GM19467 (cell line): ENCODE results near the gene ACTL6B.
"Not testable (repeated sequence)": the region's sequence is repeated elsewhere in the genome, so short reads cannot be mapped to it uniquely, and the experiment has no call there.

Experiments used
- ATAC-seq: cut with Tn5 transposase; IDR thresholded peaks from one replicate; pipeline ENCODE4 v1.9.1; 2021; ENCODE audit warnings: mild to moderate bottlenecking, moderate library complexity; ENCODE audit not compliant: unreplicated experiment

Gene ACTL6B

DNA sequence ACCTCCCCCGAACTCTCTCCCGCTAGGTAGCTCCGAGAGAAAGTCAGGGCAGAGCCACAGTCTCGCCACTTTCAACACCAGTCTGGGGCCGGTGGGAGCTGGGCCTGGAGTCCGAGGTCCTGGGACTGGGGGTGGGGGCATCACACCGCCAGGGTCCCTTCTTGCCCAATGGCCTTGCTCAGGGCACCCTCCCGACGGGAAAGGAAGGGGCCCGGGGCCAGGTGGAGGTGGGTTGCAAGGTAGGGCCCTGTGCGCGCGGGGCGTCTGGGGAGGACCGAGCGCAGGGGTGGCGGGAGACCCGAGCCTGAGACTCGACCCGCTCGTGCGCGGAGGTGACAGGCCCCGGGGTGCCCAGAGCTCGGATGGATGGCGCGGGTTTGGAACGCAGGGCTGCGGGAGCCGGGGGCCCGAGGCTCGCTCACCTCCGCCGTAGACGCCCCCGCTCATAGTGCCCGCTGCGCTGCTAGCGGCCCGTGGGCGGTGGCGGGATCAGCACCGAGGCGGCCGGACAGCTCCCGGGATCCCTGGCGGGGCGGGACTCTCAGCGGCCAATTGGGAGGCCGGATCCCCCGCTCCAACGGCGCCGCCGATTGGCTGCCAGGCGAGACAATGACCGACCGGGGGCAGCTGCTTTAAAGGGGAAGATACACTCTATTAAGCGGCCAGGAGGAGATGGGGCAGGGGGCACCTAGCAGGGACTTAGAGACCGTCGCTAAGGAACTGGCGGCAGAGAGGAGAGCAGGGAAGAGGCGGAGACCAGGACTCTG lies at the start of gene ACTL6B:
Gene ACTL6B, minus strand, starts transcription at position 541 of the 767 bp plus-strand sequence. Its CDS starts 94 bp downstream, at position 447.
- ATAC-seq, result no peak

DNA sequence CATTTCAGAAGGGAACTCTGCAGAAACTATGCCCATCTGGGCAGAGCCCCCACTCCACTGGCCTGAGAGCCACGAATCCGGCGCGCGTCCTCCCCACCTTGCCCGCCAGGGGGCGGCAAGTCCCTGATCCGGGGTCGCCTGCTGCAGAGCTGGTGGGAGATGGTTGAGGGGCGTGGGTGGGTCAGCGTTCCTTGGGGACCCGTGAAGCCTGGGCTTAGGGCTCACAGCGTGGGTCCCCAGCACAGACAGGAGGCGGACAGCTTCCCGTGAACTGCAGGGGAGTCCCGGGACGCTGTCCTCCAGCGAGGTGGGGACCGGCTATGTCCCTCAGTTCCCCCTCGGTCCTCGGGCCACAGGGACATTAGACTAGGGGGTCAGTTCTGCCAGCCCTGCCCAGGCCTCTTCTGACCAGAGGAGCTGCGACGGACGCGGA lies 49.1 kb upstream of the ACTL6B start:
- ATAC-seq, result peak; percentile 56

DNA sequence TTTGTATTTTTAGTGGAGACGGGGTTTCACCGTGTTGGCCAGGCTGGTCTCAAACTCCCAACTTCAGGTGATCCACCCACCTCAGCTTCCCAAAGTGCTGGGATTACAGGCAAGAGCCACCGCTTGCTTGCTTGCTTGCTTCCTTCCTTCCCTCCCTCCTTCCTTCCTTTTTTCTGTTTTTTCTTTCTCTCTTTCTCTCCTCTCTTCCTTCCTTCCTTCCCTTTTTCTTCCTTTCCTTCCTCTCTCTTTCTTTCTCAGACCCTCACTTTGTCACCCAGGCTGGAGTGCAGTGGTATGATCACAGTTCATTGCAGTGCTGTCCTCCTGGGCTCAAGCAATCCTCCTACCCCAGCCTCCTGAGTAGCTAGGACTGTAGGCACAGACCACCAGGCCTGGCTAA lies 44.8 kb upstream of the ACTL6B start:
- ATAC-seq, result not testable (repeated sequence)

DNA sequence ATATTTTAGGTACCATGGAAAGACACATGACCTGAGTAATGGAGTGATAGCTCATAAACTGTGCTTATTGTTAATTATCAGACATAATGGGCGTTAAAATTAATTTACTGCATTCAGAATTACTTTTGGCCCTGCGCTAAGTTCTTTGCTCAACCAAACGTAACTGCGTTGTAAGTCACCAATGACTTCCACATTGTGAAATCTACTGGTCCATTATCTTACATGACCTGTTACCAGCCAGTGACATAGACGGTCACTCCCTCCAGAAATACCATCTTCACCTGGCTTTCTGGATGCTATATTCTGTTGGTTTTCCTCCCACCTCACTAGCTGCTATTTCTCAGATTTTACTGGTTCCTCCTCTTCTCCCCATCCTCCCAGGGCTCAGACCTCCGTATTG lies 42.8 kb upstream of the ACTL6B start:
- no peak for ATAC-seq

DNA sequence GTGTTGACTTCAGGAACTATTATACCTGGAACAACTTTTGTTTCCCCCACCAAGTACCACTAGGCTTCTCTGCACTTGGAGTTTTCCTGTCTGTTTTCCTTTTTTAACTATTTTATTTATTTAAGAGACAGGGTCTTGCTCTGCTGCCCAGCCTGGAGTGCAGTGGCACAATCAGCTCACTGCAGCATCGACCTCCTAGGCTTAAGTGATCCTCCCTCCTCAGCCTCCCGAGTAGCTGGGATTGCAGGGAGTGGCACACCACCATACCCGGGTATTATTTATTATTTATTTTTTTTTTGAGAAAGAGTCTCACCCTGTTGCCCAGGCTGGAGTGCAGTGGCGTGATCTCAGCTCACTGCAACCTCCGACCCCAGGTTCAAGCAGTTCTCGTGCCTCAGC lies 39.9 kb upstream of the ACTL6B start:
- ATAC-seq, result no peak

DNA sequence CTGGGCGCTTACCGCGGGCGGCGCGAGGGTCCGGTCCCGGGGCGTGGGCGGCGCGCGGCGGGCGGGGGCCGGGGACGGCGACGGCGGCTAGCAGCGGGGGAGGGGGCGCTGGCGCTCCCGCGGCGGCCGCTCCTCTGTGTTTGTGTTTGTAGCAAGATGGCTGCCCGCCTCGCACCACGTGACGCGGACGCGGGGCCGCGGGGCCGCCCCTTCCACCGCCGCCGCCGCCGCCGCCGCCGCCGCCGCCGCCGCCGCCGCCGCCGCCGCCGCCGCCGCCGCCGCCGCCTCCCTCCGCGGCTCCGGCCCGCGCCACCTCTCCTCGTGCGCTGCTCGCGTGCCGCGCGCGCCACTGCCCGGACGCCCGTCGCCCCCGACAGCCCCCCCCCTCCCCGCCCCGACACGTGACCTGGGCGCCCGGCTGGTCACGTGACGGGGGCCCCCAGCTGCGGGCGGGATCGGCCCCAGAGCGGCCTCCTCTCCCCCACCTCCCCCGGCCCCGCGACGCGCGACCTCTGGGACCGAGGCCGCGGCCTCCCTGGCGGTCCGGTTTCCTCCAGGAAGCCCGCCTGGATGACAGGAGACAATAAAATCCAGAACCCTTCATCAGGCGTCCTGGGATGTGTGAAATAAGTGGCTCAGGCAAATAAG lies 38.0 kb upstream of the ACTL6B start, which contains the start of gene GIGYF1:
Gene GIGYF1, minus strand, starts transcription at position 153 of the 648 bp plus-strand sequence. CDS start 6,012 bp downstream, outside the sequence.
- peak; percentile 42 for ATAC-seq

DNA sequence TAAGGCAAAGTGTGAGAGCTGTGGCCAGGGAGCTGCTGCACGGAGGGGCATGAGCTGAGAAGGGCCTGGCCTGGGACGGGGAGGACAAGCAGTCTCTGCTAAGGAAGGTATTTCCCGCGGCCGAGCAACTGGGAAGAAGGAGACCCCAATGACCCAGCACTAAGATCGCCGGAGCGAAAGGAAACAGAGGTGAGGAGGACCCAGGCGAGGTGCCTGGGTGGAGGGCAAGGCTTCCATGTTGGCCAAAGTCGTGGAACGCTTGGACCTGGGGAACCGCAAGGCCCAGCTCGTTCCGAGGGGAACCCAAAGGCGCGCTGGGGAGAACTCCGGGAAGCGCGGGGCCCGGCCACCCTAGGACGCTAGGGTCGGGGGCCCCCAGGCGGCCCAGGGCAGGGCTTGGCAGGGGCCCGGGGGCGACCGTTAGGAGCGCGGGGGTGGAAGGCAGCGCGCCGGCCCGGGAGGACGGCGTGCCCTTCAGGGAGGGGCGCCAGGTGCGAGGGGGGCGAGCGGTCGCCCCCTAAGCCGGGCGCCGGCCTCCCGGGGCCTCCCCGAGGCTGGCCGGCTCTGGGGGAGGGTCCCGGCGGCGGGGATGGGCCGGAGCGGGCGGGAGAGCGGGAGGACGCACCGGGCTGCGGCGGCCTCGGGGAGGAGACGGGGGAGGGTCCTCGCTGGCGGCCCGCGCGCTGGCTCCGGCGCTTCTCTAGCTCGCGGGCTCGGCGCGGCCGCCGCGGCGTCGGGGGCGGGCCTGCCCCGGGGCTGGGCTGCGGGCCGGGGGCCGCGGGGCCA lies 37.3 kb upstream of the ACTL6B start:
- ATAC-seq, result peak; percentile 18

DNA sequence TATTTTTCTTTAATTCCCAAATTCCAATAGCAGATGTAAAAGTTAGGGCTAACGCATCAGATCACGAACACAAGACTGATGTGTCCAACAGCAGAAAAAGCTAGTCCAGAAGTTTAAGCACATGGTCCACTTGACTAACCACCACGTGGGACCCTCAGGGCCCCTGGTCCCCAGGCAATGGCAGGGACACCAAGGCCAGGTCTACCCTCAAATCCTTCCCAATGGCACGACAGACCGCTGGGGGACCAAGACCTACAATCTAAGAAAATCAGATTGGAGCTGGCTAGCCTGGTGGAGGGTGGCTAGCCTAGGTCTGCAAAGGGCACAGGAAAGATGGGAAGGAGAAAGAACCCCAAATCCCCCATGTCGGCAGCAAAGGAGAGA lies 36.3 kb upstream of the ACTL6B start:
- no peak for ATAC-seq

DNA sequence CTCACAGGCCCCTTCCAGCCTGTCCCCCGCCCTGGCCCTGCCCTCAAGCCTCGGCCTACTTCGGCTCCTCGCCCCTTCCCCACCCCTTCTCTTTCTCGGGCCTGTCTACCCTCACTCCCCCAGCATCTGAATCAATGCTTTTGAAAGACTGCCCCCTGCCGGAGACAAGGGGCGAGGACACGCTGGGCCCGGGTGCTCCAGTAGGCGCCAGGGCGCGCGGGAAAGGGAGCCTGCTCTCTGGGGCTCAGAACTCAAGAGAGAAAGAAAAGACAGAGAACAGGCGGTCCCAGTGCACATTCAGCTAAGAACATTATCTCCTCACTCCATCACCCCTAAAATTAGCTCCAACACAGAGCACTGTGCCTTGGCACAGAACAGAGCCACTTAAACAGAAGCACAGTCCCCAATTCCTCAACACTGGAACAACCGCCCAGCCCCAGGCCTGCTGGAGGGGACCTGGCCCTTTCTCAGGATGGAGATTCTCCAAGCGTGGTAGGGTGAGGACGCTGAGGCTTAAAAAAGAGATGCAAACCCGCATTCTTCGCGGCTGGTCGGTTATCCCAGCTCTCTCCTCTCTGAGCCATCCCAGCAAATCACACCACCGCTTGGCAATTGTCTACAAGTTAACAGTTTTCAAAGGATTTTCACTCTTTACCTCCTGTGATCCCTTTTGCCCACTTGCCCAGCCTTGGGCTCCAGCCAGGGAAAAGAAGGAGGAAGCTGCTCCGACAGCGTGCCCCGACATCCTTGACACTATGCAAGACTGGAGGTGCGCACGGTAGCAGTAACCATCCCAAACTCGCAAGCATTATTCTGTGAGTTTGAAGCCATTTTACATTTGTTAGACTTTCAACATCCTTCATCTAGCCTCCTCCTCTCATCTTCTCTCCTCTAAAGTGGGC lies 35.7 kb upstream of the ACTL6B start:
- ATAC-seq, result no peak

DNA sequence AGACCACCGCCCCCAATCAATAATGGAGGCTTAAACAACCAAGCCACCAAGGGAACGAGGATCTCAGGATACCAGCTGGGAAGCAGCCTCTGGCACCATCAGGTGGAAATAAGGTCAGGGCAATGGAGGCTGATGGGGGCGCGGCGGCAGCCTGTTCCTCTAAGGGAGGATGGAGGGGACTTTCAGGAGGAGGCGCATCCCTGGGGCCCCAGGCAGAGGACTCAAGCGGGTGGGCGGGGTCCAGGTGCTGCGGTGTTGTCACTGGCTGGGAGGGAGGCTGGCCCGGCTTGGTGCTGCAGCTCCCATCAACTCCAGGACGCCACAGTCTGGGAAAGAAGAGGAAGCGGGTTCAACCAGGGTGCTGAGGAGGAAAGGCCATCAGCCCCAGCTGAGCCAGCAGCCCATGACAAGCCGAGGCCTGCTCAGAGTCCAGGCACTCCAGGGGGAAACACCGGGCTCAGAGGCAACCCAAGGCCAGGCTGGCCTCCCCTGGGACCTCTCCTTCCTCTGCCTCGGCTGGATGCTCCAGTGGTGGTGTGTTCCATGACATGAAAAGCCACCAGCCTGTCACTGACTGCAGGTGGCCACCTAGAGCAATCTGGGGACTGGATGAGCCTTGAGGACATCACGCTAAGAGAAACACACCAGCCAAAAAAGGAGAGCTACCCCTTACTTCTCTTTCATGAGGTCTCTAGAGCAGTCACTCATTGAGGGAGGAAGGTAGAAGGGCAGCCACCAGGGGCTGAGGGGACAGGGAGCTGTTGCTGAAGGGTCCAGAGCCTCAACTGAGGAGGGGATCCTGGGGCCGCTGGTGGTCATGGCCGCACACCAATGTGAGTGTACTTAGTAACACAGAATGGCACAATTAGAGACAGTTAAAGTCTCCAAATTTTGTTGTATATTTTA lies 33.2 kb upstream of the ACTL6B start:
- no peak for ATAC-seq

DNA sequence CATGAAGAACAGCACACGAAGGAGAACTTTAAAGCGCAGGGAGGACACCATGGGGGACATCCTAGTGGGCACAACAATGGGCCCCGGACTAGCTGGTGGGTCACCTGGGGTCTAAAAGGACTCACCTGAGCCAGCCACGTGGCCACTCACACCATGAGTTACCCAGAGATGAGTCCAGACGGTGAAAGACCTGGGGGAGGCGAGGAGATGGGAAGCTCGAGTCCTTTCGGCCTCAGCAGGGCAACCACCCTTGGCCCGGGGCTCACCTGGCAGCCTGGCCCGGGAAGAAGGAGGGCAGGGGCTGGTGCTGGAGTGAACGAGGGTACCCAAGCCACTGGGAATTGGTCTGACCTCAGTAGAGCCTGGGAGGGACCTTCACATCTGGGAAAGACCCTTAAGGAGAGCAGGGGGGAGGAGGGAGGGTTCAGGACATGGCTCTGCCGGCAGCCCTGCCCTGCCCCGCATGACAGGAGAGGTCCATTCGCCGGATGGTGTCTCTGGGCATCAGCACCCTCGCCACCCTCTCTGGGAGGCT lies 32.1 kb upstream of the ACTL6B start:
- no peak for ATAC-seq

DNA sequence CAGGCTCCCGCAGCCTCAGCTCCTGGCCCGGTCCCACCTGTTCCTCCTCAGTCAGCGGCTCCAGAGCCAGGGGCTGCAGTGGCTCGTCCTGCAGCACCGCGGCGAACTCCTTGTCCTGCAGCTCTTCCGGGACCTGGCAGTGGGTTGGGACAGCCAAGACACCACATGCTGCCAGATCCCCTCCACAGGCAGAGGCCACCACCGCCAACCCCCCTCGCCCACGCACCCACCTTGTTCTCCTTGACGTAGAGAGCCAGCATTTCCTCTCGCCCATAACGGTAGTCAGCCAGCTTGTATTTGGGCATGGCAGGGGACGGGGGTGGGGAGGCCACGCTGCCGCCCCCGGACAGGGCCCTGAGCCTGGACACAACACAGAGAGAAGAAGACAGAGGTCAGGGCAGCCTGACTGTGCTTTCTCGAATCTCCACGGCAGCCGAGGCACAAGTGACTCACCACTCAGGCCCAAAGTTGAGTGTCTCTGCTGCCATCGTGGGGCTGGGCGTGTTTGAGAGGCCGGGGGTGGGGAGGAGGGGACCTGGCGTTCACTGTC lies 31.6 kb upstream of the ACTL6B start:
- no peak for ATAC-seq

DNA sequence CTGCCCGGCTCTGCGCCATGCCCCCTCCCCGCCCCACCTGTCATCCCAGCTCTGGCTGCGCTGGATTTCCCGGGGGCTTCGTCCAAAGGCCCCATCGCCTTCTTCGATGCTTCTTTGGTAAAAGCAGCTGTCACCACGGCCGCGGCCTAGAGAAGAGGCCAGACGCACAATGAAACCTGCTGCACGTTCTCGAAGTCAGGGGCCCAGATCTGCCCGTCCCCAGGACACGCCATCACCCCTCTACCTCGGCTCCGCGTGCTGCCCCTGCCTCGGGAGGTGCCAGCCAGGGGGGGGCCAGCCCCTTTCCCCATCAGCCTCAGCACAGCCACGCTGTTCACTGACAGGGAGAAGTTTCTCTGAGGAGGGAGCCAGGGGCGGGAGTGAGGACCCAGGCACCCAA lies 31.0 kb upstream of the ACTL6B start:
- no peak for ATAC-seq

DNA sequence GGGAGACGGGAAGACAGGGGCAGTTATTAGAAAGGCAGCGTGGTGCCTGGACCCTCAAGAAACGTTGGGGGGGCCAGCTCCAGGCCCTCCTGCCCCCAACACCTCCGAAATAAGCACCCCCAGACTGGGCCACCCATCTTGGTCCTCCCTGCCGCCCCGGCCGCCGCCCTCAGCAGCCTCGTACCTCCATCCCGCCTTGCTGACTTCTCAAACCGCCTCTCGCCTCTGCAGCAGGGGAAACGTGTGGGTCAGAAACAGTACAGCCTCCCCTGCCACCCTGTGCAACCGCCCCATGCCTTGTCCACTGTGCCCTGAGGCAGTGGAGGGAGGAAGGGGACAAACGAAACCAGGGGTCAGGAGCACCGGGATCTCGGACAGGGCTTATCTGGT lies 30.6 kb upstream of the ACTL6B start:
- no peak for ATAC-seq

DNA sequence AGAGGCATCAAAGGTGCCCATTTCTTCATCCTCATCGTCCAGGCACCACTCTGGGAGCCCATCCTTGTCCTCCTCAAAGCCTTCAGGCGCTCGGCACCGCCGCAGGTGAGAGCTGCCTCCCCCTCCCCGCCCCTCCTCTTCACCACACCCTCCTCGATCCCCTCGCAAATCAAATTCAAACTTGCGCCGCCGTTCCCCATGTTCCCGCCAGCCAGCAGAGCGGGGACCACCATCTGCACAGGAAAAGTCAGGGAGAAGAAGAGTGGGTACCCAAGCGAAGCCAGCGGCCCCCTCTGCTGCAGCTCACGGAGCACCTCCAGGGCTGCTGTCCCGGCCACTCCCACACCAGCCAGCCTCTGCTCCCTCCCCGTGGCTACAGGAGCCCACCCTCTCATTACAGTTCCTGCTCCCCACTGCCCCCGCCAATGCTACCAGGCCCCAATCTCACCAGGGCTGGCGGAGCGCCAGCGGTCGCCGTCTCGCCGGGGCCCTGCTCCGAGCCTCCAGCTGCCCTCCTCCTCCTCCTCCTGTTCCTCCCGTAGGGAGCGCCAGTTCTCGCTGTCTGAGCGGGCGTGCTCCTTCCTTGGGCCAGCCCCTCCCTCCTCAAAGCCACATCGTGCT lies 30.1 kb upstream of the ACTL6B start:
- no peak for ATAC-seq

DNA sequence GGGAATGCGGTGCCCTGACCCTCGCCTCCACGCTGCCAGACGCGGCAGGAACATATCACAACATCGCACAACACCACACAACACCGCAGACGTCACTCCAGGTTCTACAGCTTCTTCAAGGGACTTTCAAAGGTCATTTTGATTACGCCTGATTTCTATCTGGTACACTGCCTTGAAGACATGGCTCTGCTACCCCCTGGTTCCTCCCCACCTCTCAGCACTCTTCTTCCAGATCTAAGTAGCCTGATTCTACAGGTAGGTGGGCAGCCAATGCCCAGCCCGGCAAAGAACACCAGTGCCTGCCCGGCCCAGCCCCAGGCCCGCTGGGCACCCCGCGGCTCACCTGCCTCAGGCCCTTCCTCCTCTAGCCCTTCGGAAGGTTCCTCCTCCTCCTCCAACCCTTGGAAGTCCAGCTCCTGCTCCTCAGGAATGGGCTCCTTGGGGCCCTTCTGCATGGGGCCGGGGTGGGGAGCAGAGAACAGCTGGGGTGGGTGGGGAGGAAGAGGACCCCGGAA lies 29.4 kb upstream of the ACTL6B start:
- ATAC-seq, result no peak

DNA sequence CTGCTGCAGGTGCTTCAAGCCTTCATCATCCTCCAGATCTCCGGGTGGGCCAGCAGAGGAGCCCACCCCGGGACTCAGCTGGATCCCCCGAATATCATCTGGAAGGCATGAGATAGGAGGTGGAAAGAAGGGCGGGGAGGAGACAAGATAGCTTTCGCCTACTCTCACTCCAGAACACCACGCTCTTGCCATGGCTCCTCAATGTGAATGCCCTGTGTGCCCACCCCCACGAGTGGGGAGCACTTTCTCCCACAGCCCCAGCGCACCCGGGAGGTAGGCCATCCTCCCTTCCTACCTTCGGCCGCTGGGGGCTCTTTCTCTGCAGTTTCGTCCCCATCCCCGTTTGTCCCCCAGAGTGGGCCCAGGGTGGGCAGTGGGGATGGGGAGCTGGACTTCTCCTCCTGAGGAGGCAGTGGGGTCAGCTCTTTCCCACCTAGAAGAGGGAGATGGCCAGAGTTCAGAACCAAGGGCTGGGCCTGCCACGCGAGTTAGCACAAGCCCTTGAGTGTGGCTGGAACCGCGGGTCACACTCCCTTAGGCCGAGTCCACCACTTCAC lies 28.9 kb upstream of the ACTL6B start:
- ATAC-seq, result no peak

DNA sequence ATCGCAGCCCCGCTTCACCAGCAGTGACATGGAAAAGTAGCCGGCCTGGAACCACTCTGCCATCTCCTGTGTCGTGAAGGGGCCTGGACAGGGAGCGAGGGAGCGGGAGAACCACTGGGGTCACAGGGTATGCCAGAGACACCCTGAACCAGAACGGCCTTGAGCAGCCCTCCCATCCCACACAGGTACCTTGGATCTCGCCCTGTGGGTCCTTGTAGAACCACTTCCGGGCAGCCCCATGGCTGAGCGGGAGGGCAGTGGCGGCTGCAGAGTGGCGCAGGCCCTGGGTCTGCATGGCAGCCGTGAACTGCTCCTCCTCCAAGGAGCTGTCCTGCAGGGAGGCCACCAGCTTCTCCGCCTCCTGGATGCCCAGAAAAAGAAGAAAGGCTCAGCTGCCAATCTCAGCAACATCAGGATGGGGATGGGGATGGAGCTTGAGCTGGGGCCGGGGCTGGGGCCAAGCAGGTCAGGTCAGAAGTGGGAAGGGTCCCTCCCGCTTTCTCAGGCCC lies 28.3 kb upstream of the ACTL6B start:
- ATAC-seq, result no peak
